Endothelial cell of umbilical vein (primary cell): ENCODE measurements around the gene RIPOR3. TPM values are rescaled to one million over a fixed set of nuclear protein-coding genes. Genes with fewer than 3 reads are reported as not detected.

ENCODE experiments used
- BruUV-seq: library from RNA; stranded (reverse); fragments of 400-500 nt; replicated peaks from 2 replicates; lab custom pipeline; 2021; lab: Mats Ljungman, UMichigan
- CTCF ChIA-PET: fragments of 300-600, 350-600 bp; sonication (Branson Sonifier 250); formaldehyde crosslinking; loops from one replicate; lab custom pipeline; 2021; ENCODE audit warnings: antibody characterized with exemption, inconsistent platforms; lab: Charles Lee
- POLR2A ChIA-PET: fragments of 300-600, 350-600 bp; sonication (Branson Sonifier 250); formaldehyde crosslinking; loops from one replicate; lab custom pipeline; 2021; ENCODE audit warnings: antibody characterized with exemption, inconsistent platforms; lab: Charles Lee
- DNase-seq: peaks from one replicate; pipeline ENCODE4 v3.0.0-alpha.2; 2011; ENCODE audit warnings: low read depth, low spot score
- FAIRE-seq: peaks from 2 replicates; lab custom pipeline; 2011; peaks lifted over from hg19 to GRCh38; lab: Jason Lieb, UNC
- H2AFZ ChIP-seq: 2 replicates; pipeline ENCODE4 v1.6.0; 2012; ENCODE audit warnings: low read depth, low read length, control low read depth, inconsistent platforms
- H3K27ac ChIP-seq: 2 replicates; pipeline ENCODE4 v1.5.1; 2011; ENCODE audit warnings: low read depth, mild to moderate bottlenecking, control low read depth, low read length, moderate library complexity; ENCODE audit not compliant: insufficient read depth
- H3K27me3 ChIP-seq, 2 experiments: 2 replicates each; pipeline versions ENCODE4 v1.6.0 to v1.6.1; 2011; ENCODE audit warnings: low read length in 2 of 2, mixed read lengths in 1 of 2; ENCODE audit not compliant: control insufficient read depth in 2 of 2, insufficient read depth in 2 of 2
- H3K36me3 ChIP-seq, 2 experiments: 2 replicates in 1 of 2; 3 replicates in 1 of 2; pipeline ENCODE4 v1.5.1; 2011; ENCODE audit warnings: low read length in 2 of 2, mild to moderate bottlenecking in 1 of 2, moderate library complexity in 1 of 2; ENCODE audit not compliant: control insufficient read depth in 2 of 2, insufficient read depth in 2 of 2; ENCODE audit errors: extremely low read depth in 1 of 2
- H3K4me1 ChIP-seq: 3 replicates; pipeline ENCODE4 v1.5.1; 2011; ENCODE audit warnings: mild to moderate bottlenecking, low read length; ENCODE audit not compliant: control insufficient read depth, insufficient read depth; ENCODE audit errors: extremely low read depth
- H3K4me2 ChIP-seq: 2 replicates; pipeline ENCODE4 v1.6.1; 2011; ENCODE audit warnings: low read length, control low read depth, mixed read lengths; ENCODE audit not compliant: insufficient read depth
- H3K4me3 ChIP-seq, 3 experiments: fragments of 200-600 bp in 1 of 3; sonication (generic), shearing (Covaris generic) in 1 of 3; replicated peaks in 1 of 3; 2 replicates each; pipeline ENCODE4 v1.5.1; 2011 to 2016; ENCODE audit warnings: control low read depth in 3 of 3, low read length in 3 of 3, mild to moderate bottlenecking in 2 of 3, inconsistent platforms in 1 of 3, low read depth in 1 of 3, moderate library complexity in 1 of 3; ENCODE audit not compliant: insufficient read depth in 1 of 3
- H3K79me2 ChIP-seq: 2 replicates; pipeline ENCODE4 v1.6.0; 2012; ENCODE audit warnings: low read length, inconsistent platforms; ENCODE audit not compliant: control insufficient read depth, insufficient read depth
- H3K9ac ChIP-seq: replicated peaks from 2 replicates; pipeline ENCODE3; 2011; ENCODE audit warnings: low read length, control low read depth; ENCODE audit not compliant: insufficient read depth; ENCODE audit errors: extremely low read depth
- H3K9me1 ChIP-seq: replicated peaks from 3 replicates; pipeline ENCODE4 v1.6.0; 2011; ENCODE audit warnings: mild to moderate bottlenecking, low read length; ENCODE audit not compliant: control insufficient read depth, insufficient read depth; ENCODE audit errors: extremely low read depth
- H3K9me3 ChIP-seq: replicated peaks from 2 replicates; pipeline ENCODE4 v1.5.1; 2012; ENCODE audit warnings: low read length, inconsistent platforms; ENCODE audit not compliant: control insufficient read depth, insufficient read depth
- H4K20me1 ChIP-seq: replicated peaks from 2 replicates; pipeline ENCODE3; 2011; ENCODE audit warnings: mild to moderate bottlenecking, low read length; ENCODE audit not compliant: control insufficient read depth, insufficient read depth; ENCODE audit errors: extremely low read depth
- EZH2 ChIP-seq: IDR thresholded peaks from 2 replicates; pipeline ENCODE4 v1.6.1; 2012; ENCODE audit warnings: borderline replicate concordance, low read depth, mild to moderate bottlenecking, moderate library complexity, low read length, inconsistent platforms; ENCODE audit not compliant: severe bottlenecking
- FOS ChIP-seq: IDR thresholded peaks from 2 replicates; pipeline ENCODE4 v1.6.1; 2011; ENCODE audit warnings: mild to moderate bottlenecking, low read length, moderate library complexity, borderline replicate concordance; ENCODE audit not compliant: insufficient read depth
- GATA2 ChIP-seq: IDR thresholded peaks from 2 replicates; pipeline ENCODE4 v1.7.0; 2011; ENCODE audit warnings: low read depth, mild to moderate bottlenecking, moderate library complexity, mixed read lengths, low read length; ENCODE audit not compliant: insufficient read length, insufficient read depth
- JUN ChIP-seq: IDR thresholded peaks from 2 replicates; pipeline ENCODE4 v1.6.1; 2011; ENCODE audit warnings: borderline replicate concordance, low read depth; ENCODE audit not compliant: insufficient read length, insufficient read depth
- MYC ChIP-seq: IDR thresholded peaks from one replicate; pipeline ENCODE4 v1.6.1; 2011; ENCODE audit warnings: mild to moderate bottlenecking, low read depth, low read length
- dilution Hi-C: fragments of 300-500 bp; cut with MboI; formaldehyde crosslinking; loops from one replicate; pipeline ENCODE4 v1.15.0; 2019; ENCODE audit warnings: low sequenced_read_pairs; ENCODE audit not compliant: extremely low pct_ligation_motif_present
- intact Hi-C: fragments of 100-400 bp; cut with micrococcal nuclease; formaldehyde crosslinking; loops from one replicate; pipeline ENCODE4 v1.10.0; 2022
- polyA plus RNA-seq, 4 experiments: library from polyadenylated mRNA; depleted of rRNA in 3 of 4; stranded (reverse) in 3 of 4; unstranded in 1 of 4; fragments of >200 nt; gene quantifications; 2 replicates each; pipeline versions ENCODE4 v1.2.1 to v1.2.3, GENCODE V29; 2011 to 2012; ENCODE audit warnings: missing spikeins in 1 of 4
- total RNA-seq: library from RNA; stranded (reverse); gene quantifications from 2 replicates; pipeline ENCODE4 v1.2.3, GENCODE V29; 2021
- TF ChIP-seq, protein P1 (sequence below): IDR thresholded peaks from 2 replicates; pipeline ENCODE4 v1.6.1; 2011; ENCODE audit not compliant: insufficient read depth, insufficient read length

The RIPOR3 gene
- total and polyA plus RNA-seq, 2 donors (not counting 3 experiments of a cell fraction or from before 2014, with no cell fraction given): not detected

GRCh38 chr20:50558483-50558925, 132.8 kb downstream of the RIPOR3 start:
- BruUV-seq: no TSS peak
- Histone ChIP-seq H3K79me2 (peaks cover 65% of the 10 kb centered on the region), H3K27ac (peak overlapping the region; percentile 56), H4K20me1 (no peaks in the 10 kb centered on the region), H3K9ac (peak overlapping the region; percentile 1), H3K4me1 (peaks cover 47% of the 10 kb centered on the region), H3K9me1 (no peaks in the 10 kb centered on the region), H3K4me3 (no peak overlapping the region), H3K9me3 (no peaks in the 10 kb centered on the region), H2AFZ (no peak overlapping the region), H3K36me3 (peaks cover 5 to 7% of the 10 kb centered on the region in 2 experiments), H3K27me3 (no peaks in the 10 kb centered on the region), H3K4me2 (peak overlapping the region; percentile 44)
- dilution Hi-C loops: no loop called here
- ChIA-PET CTCF (interaction anchor here (0.7 to 11.7 kb wide), 5 partner anchors 14 to 47 kb away, joined by 3 to 99 read pairs (median 4); no protein-coding TSS in a partner anchor), POLR2A (interaction anchor here (0.6 to 1.0 kb wide), 2 partner anchors 34 to 45 kb away, joined by 3 to 7 read pairs; no protein-coding TSS in a partner anchor)
- intact Hi-C loops: no loop called here
- peak; percentile 83 for TF ChIP-seq FOS
- peak; percentile 81 for TF ChIP-seq JUN
- peak; percentile 21 for TF ChIP-seq GATA2
- peak; percentile 67 for TF ChIP-seq MYC
- TF ChIP-seq, protein P1, sequence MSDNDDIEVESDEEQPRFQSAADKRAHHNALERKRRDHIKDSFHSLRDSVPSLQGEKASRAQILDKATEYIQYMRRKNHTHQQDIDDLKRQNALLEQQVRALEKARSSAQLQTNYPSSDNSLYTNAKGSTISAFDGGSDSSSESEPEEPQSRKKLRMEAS: no peak
- TF ChIP-seq EZH2: no peak
- DNase-seq (peak; percentile 57), FAIRE-seq (peak; percentile 35)
